HG02970 (cell line): ENCODE measurements around the gene ZFP36L1.
A peak's percentile ranks its signal among the peaks of the same experiment; 100 is the strongest.

ENCODE experiments used
- ATAC-seq: cut with Tn5 transposase; IDR thresholded peaks from one replicate; pipeline ENCODE4 v1.9.1; 2021; ENCODE audit warnings: mild to moderate bottlenecking, moderate library complexity, moderate number of reproducible peaks; ENCODE audit not compliant: unreplicated experiment, low FRiP score

Gene ZFP36L1

GRCh38 chr14:68816943-68817430, 24.1 kb upstream of the ZFP36L1 start:
- no peak for ATAC-seq

GRCh38 chr14:68816183-68816942, 23.5 kb upstream of the ZFP36L1 start:
- ATAC-seq, result peak; percentile 47

GRCh38 chr14:68815298-68816182, 22.7 kb upstream of the ZFP36L1 start:
- ATAC-seq, result peak; percentile 2

GRCh38 chr14:68814539-68815297, 21.9 kb upstream of the ZFP36L1 start:
- ATAC-seq, result no peak

- ATAC-seq, result no peak
Observed at GRCh38 chr14:68814238-68814538, 21.3 kb upstream of the ZFP36L1 start.

GRCh38 chr14:68813318-68813838, 20.5 kb upstream of the ZFP36L1 start:
- ATAC-seq, result no peak

GRCh38 chr14:68811171-68811570, 18.3 kb upstream of the ZFP36L1 start:
- ATAC-seq, result no peak

GRCh38 chr14:68810173-68811153, 17.6 kb upstream of the ZFP36L1 start:
- ATAC-seq, result no peak

GRCh38 chr14:68809524-68809923, 16.7 kb upstream of the ZFP36L1 start:
- ATAC-seq, result no peak

GRCh38 chr14:68808696-68809480, 16.0 kb upstream of the ZFP36L1 start:
- ATAC-seq, result no peak

- no peak for ATAC-seq
Observed at GRCh38 chr14:68807987-68808386, 15.1 kb upstream of the ZFP36L1 start.

GRCh38 chr14:68807148-68807600, 14.3 kb upstream of the ZFP36L1 start:
- no peak for ATAC-seq

GRCh38 chr14:68806526-68807147, 13.8 kb upstream of the ZFP36L1 start:
- no peak for ATAC-seq

- ATAC-seq, result no peak
Observed at GRCh38 chr14:68805414-68805813, 12.5 kb upstream of the ZFP36L1 start.

GRCh38 chr14:68801631-68802030, 8.8 kb upstream of the ZFP36L1 start:
- ATAC-seq, result no peak

GRCh38 chr14:68800953-68801352, 8.1 kb upstream of the ZFP36L1 start:
- no peak for ATAC-seq

- no peak for ATAC-seq
Observed at GRCh38 chr14:68800390-68800789, 7.5 kb upstream of the ZFP36L1 start.

- no peak for ATAC-seq
Observed at GRCh38 chr14:68798621-68799020, 5.8 kb upstream of the ZFP36L1 start.
